Caco-2 (cell line): ENCODE results near the gene NOL4L. TPM values are rescaled to one million over a fixed set of nuclear protein-coding genes. Genes with fewer than 3 reads are reported as not detected.

Experiments used
- BruUV-seq: library from RNA; stranded (reverse); fragments of 400-500 nt; replicated peaks from 2 replicates; lab custom pipeline; 2021; lab: Mats Ljungman, UMichigan
- CTCF ChIA-PET: fragments of 300-600 bp; sonication (Branson Sonifier 250); formaldehyde crosslinking; loops from one replicate; lab custom pipeline; 2022; ENCODE audit warnings: antibody characterized with exemption; lab: Charles Lee
- POLR2A ChIA-PET: fragments of 300-600 bp; sonication (Branson Sonifier 250); formaldehyde crosslinking; loops from one replicate; lab custom pipeline; 2022; ENCODE audit warnings: antibody characterized with exemption; lab: Charles Lee
- DNase-seq, 2 experiments: peaks; one replicate each; pipeline versions ENCODE4 v3.0.0 to v3.0.0-alpha.2; 2020 to 2022
- H3K27me3 ChIP-seq: replicated peaks from 2 replicates; pipeline ENCODE4 v1.6.0; 2011; ENCODE audit warnings: low read length; ENCODE audit not compliant: control insufficient read depth, insufficient read depth
- H3K36me3 ChIP-seq: 2 replicates; pipeline ENCODE4 v1.5.1; 2011; ENCODE audit warnings: low read length; ENCODE audit not compliant: control insufficient read depth, insufficient read depth
- H3K4me1 ChIP-seq: fragments of 250-450 bp; sonication (Bioruptor Pico); 2 replicates; pipeline ENCODE4 v1.5.1; 2020; ENCODE audit warnings: mild to moderate bottlenecking
- H3K4me3 ChIP-seq: 2 replicates; pipeline ENCODE4 v1.5.1; 2011; ENCODE audit warnings: low read depth, mild to moderate bottlenecking, control low read depth, low read length
- H3K9me3 ChIP-seq: fragments of 250-450 bp; sonication (Bioruptor Pico); 2 replicates; pipeline ENCODE4 v1.5.1; 2020; ENCODE audit warnings: mild to moderate bottlenecking, moderate library complexity
- H3K27ac Mint-ChIP-seq: one replicate; pipeline ENCODE4 v1.8.0; 2022; ENCODE audit warnings: mixed read lengths; ENCODE audit not compliant: unreplicated experiment
- H3K27me3 Mint-ChIP-seq: one replicate; pipeline ENCODE4 v1.8.0; 2022; ENCODE audit warnings: mixed read lengths; ENCODE audit not compliant: insufficient read depth, unreplicated experiment
- H3K36me3 Mint-ChIP-seq: one replicate; pipeline ENCODE4 v1.8.0; 2022; ENCODE audit warnings: mild to moderate bottlenecking, mixed read lengths; ENCODE audit not compliant: insufficient read depth, unreplicated experiment
- H3K4me1 Mint-ChIP-seq: one replicate; pipeline ENCODE4 v1.8.0; 2022; ENCODE audit warnings: low read depth, mixed read lengths; ENCODE audit not compliant: unreplicated experiment
- H3K4me3 Mint-ChIP-seq: one replicate; pipeline ENCODE4 v1.8.0; 2022; ENCODE audit warnings: mild to moderate bottlenecking, moderate library complexity, mixed read lengths; ENCODE audit not compliant: unreplicated experiment
- H3K9me3 Mint-ChIP-seq: one replicate; pipeline ENCODE4 v1.8.0; 2022; ENCODE audit warnings: mixed read lengths; ENCODE audit not compliant: unreplicated experiment
- CTCF ChIP-seq, 2 experiments: fragments of 200-600 bp in 1 of 2; IDR thresholded peaks; 1 replicate in 1 of 2; 2 replicates in 1 of 2; pipeline versions ENCODE4 v1.5.1 to v1.8.0; 2011 to 2022; ENCODE audit warnings: antibody characterized with exemption in 1 of 2, control low read depth in 1 of 2, inconsistent platforms in 1 of 2, low read depth in 1 of 2, low read length in 1 of 2, mild to moderate bottlenecking in 1 of 2, moderate library complexity in 1 of 2; ENCODE audit not compliant: insufficient read depth in 1 of 2, severe bottlenecking in 1 of 2, unreplicated experiment in 1 of 2
- intact Hi-C: fragments of 100-400 bp; cut with micrococcal nuclease; formaldehyde crosslinking; loops from one replicate; pipeline ENCODE4 v1.10.0; 2022; ENCODE audit not compliant: unreplicated experiment
- total RNA-seq: library from RNA; stranded (reverse); gene quantifications from 2 replicates; pipeline ENCODE4 v1.2.3, GENCODE V29; 2022

NOL4L gene
- total RNA-seq, 1 experiment from 2014 or later: 80.9 TPM

GRCh38 chr20:32496811-32497533 lies 88.2 kb downstream of the NOL4L start:
- ChIA-PET CTCF (interaction anchor here (0.9 to 1.4 kb wide), 3 partner anchors 14 to 26 kb away, joined by 3 to 4 read pairs (median 3); no protein-coding TSS in a partner anchor), POLR2A (interaction anchor here (0.6 kb wide), 2 partner anchors 25 to 294 kb away, joined by 4 to 12 read pairs; no protein-coding TSS in a partner anchor)
- Histone ChIP-seq H3K9me3 (no peaks in the 10 kb centered on the region), H3K4me1 (peaks cover 7% of the 10 kb centered on the region; the same call in 1 of the 2 replicates), H3K36me3 (no peaks in the 10 kb centered on the region), H3K4me3 (no peak overlapping the region), H3K27me3 (no peaks in the 10 kb centered on the region)
- Mint-ChIP-seq H3K27ac (no peak overlapping the region), H3K9me3 (no peaks in the 10 kb centered on the region), H3K27me3 (no peaks in the 10 kb centered on the region), H3K4me1 (no peaks in the 10 kb centered on the region), H3K4me3 (no peak overlapping the region), H3K36me3 (no peaks in the 10 kb centered on the region)
- BruUV-seq: no TSS peak
- TF ChIP-seq CTCF (IDR thresholded peaks at IDR 0.05; ENCODE audit: insufficient read depth in 1 of 2, low read depth in 1 of 2, low read length in 1 of 2, severe bottlenecking in 1 of 2, unreplicated experiment in 1 of 2): no peak
- peak in 1 of 2 experiments; percentile 27 for DNase-seq
- intact Hi-C loops: no loop called here

DNA sequence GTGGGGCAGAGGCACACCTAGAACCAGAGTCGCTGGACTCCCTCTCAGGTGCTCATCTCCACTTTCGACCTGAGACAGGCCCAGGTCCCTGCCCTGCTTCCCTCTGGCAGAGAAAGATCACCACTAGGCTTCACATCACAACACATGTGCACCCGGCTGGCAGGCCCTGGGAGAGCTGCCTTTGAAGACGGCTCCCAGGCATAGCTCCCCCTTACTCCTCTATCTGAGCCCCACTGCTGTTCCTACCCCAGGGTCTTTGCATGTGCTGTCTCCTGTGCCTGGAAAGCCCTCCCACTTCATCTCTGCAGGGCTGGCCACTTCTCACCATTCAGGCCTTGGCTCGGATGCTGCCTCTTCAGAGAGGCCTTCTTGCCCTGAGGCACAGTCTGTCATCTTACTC lies 89.2 kb downstream of the NOL4L start:
- peak in 1 of 2 experiments; percentile 39 for DNase-seq
- ChIA-PET POLR2A (no interaction called here), CTCF (no interaction called here)
- Mint-ChIP-seq H3K27me3 (no peaks in the 10 kb centered on the region), H3K36me3 (no peaks in the 10 kb centered on the region), H3K9me3 (no peaks in the 10 kb centered on the region), H3K27ac (no peak overlapping the region), H3K4me3 (no peak overlapping the region), H3K4me1 (no peaks in the 10 kb centered on the region)
- H3K4me3 ChIP-seq: no peak overlapping the region
- intact Hi-C loops: no loop called here
- H3K27me3 ChIP-seq: no peaks in the 10 kb centered on the region
- peaks cover 7% of the 10 kb centered on the region; the same call in 1 of the 2 replicates for H3K4me1 ChIP-seq
- no peaks in the 10 kb centered on the region for H3K36me3 ChIP-seq
- no peak for TF ChIP-seq CTCF (IDR thresholded peaks at IDR 0.05; ENCODE audit: insufficient read depth in 1 of 2, low read depth in 1 of 2, low read length in 1 of 2, severe bottlenecking in 1 of 2, unreplicated experiment in 1 of 2)
- no peaks in the 10 kb centered on the region for H3K9me3 ChIP-seq
- no TSS peak for BruUV-seq

- POLR2A ChIA-PET: no interaction called here
- intact Hi-C loops: no loop called here
These were observed 89.9 kb downstream of the NOL4L start for GRCh38 chr20:32495217-32495565.

More at GRCh38 chr20:32495217-32495565, 89.9 kb downstream of the NOL4L start:
- no peak overlapping the region for H3K27ac Mint-ChIP-seq
- H3K36me3 Mint-ChIP-seq: no peaks in the 10 kb centered on the region
- TF ChIP-seq CTCF (IDR thresholded peaks at IDR 0.05; ENCODE audit: insufficient read depth in 1 of 2, low read depth in 1 of 2, low read length in 1 of 2, severe bottlenecking in 1 of 2, unreplicated experiment in 1 of 2): no peak
- no TSS peak for BruUV-seq
- DNase-seq: peak in 1 of 2 experiments; percentile 39
- CTCF ChIA-PET: no interaction called here
- no peak overlapping the region for H3K4me3 Mint-ChIP-seq
- no peaks in the 10 kb centered on the region for H3K4me1 Mint-ChIP-seq
- no peaks in the 10 kb centered on the region for H3K9me3 Mint-ChIP-seq
- Histone ChIP-seq H3K36me3 (no peaks in the 10 kb centered on the region), H3K9me3 (no peaks in the 10 kb centered on the region), H3K27me3 (no peaks in the 10 kb centered on the region), H3K4me1 (peaks cover 7% of the 10 kb centered on the region; the same call in 1 of the 2 replicates), H3K4me3 (no peak overlapping the region)
- H3K27me3 Mint-ChIP-seq: no peaks in the 10 kb centered on the region
